GM13976 (cell line): ENCODE results near the gene NEO1.

Experiments used
- DNase-seq: peaks from one replicate; pipeline ENCODE4 v3.0.0; 2012; ENCODE audit warnings: low spot score
- CTCF ChIP-seq: IDR thresholded peaks from 2 replicates; pipeline ENCODE4 v1.5.1; 2012; ENCODE audit warnings: borderline replicate concordance, mild to moderate bottlenecking; ENCODE audit not compliant: insufficient read depth; ENCODE audit errors: extremely low read depth, missing control alignments, control extremely low read depth
- in situ Hi-C: fragments of 300-500 bp; cut with MboI; formaldehyde crosslinking; loops from one replicate; pipeline ENCODE4 v1.12.0; 2022; ENCODE audit warnings: low sequenced_read_pairs, mixed read lengths, inconsistent platforms; ENCODE audit not compliant: unreplicated experiment

Gene NEO1

GRCh38 chr15:73246898-73247297 lies 194.6 kb downstream of the NEO1 start:
- in situ Hi-C loops: no loop called here
- no peak for DNase-seq
- no peak for TF ChIP-seq CTCF

DNA sequence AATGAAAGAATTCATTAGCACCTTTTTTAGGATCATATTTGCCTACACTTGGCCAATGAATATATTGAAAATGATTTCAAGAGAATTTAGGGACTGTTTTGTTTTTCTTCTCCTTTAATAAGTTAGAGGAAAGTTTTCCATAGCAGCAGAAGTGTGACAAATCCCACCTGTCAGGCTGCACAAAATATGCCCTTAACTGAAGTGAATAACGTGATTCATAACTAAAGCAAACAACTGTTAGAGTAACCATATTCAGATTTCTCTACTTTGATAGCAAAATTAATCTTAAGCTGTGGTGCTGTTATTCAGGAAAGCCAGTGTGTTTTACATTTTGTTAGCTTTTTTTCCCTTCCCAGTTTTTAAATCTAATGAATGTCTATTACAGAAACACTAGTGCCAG lies 195.1 kb downstream of the NEO1 start:
- in situ Hi-C loops: no loop called here
- no peak for TF ChIP-seq CTCF

DNA sequence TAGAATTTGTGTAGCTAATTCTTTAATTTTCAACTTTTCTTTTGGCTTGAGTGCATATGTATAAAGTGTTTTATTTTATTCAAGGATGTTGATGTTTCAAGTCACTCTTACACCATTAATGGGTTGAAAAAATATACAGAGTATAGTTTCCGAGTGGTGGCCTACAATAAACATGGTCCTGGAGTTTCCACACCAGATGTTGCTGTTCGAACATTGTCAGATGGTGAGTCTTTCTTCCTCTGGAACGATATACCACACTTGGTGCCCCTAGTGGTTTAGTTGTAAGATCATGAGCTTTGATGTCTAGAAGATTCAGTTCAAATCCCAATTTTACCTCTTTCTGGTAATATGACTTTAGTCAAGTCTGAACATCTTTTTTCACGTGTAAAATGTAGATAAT lies 197.2 kb downstream of the NEO1 start:
- no peak for DNase-seq
- in situ Hi-C loops: no loop called here
- TF ChIP-seq CTCF: no peak

More for the DNA sequence above, 195.1 kb downstream of the NEO1 start:
- DNase-seq: no peak

GRCh38 chr15:73254598-73254997 lies 202.3 kb downstream of the NEO1 start:
- no peak for DNase-seq
- TF ChIP-seq CTCF: no peak
- in situ Hi-C loops: loop anchor here (25.0 kb wide), 1 partner anchor 467 kb away; the partner anchor contains the start of gene ADPGK

DNA sequence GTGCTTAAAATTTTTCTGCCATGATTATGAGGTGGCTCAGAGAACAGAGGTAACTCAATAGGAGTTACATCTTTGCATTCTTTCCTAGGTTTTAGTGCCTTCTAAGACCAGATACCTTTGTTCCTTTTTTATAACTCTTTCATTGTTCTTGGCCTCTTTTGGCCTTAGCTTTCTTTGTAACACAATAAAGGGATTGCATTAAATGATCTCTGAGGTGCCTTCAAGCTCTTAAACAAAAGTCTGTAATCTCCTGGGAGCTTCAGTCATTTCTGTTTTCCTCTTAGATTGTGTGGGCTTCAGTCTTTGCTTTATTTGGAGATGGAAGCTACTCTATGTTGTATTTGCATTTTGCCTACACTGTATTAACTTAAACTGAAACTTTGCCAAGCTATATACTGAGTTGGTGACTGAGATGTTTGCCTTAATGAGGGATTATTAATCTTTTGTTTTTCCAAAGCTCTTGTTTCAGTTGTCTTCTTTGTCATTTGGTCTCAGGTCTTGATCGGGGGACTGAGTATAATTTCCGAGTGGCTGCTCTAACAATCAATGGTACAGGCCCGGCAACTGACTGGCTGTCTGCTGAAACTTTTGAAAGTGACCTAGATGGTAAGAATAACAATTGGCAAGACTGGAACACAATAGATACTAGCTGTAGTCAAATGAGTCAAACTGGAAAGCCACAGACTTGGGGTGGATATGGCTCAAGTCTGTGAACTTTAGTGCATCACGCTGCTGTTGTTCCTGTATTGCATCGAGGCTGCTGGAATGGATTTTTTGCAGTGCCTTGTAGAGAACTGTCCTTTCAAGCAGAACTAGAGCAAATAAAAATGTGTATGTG lies 206.2 kb downstream of the NEO1 start:
- no peak for DNase-seq
- in situ Hi-C loops: loop anchor here (25.0 kb wide), 1 partner anchor 471 kb away; the partner anchor contains the start of gene ADPGK
- TF ChIP-seq CTCF: no peak

DNA sequence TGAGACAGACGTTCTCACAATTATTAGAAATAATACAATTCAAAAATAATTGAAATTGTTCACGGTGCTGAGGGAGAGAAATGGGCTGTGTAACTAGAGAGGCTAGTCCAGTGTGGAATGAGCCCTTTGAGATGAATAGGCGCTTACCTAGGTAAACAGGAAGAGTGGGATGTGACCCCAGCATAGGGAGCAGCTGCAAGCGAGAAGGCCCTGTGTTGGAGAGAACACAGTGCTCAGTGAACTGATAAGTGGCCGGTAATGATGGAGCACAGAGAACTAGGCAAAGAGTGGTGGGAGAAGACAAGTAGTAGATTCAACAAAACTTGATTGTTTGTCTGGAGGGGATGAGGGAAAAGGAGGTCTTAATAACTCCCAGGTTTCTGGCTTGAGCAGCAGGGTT lies 212.6 kb downstream of the NEO1 start:
- in situ Hi-C loops: loop anchor here (25.0 kb wide), 1 partner anchor 478 kb away; the partner anchor contains the start of gene ADPGK
- no peak for TF ChIP-seq CTCF
- DNase-seq: no peak
